Activated CD4-positive, CD25-positive, alpha-beta regulatory T cell treated with anti-CD3 and anti-CD28 coated beads, Interleukin-2, amount 50 U/mL, for 16 hours (primary cell): ENCODE data around the gene PHACTR2.
"Not testable (repeated sequence)": the region's sequence is repeated elsewhere in the genome, so short reads cannot be mapped to it uniquely, and the experiment has no call there.

ENCODE experiments used
- DNase-seq: peaks from one replicate; pipeline ENCODE4 v3.0.0-alpha.2; 2020; ENCODE audit warnings: low read depth, low spot score

PHACTR2 gene

DNA sequence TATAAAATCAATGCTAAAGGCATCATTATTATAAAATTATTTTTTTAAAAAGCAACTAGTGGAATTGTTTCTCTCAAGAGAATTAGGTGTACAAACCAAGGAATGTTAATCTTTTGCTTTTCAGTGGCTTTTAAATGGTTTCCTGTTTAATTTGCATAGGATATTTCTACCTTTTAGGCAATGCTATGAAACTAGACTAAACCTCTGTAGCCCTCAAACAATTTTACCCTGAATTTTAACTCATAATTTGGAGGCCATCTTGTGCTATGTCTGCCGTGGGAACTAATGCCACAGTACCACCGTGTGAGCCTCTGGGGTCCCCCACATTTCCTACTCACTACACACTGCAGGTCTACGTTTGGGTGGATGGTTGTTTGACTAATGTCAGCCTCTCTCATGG lies 20.6 kb downstream of the PHACTR2 start:
- DNase-seq: no peak

- DNase-seq: no peak
Measured at GRCh38 chr6:143698759-143699429, 21.1 kb downstream of the PHACTR2 start.

DNA sequence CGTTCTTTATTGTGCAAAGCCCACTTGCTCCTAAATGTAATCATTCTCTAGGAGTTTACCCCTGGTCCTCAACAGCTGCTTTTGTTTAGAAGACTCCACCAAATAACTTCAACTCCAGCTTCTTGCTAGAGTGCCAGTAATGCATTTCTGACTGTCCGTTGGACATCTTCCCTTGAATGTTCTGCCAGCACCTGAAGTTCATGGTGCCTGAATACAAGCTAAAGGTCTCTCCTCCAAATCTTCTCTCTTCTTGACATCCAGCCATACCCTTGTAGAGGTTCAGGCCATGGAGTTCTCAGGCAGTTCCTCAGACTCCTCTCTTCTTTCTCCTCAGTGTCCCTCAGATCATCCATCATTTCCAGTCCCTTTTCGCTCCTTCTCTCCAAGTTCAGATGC lies 21.7 kb downstream of the PHACTR2 start:
- DNase-seq: no peak

DNA sequence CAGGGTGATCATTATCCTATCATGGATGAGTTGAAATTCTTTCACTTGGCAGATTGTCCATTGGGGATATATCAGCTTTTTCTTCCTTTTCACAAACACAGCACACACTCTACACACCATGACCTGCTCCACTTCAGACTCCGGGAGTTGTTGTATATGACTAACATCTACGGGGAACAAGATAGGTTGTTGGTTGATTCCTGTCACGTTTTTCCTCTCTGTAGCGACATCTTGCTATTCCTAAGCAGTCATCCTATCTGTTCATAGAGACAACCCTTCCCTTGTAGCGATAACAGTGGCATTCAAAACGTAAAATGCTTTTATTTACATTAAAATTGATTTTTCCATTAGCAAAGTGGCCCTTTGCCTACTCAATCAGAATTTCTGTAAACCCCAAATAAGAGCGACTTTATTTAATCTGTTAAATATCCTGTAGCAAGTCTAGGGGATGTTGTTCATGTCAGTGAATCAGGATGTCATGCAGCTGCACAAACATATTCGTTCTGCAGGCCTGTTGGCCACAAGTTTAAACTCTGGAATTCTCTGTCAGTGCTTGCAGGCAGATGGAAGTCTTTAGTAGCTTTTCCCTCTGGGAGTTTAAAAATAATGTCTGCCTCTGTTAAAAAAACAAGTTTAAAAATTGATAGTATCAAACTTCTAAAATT lies 23.1 kb downstream of the PHACTR2 start:
- no peak for DNase-seq

DNA sequence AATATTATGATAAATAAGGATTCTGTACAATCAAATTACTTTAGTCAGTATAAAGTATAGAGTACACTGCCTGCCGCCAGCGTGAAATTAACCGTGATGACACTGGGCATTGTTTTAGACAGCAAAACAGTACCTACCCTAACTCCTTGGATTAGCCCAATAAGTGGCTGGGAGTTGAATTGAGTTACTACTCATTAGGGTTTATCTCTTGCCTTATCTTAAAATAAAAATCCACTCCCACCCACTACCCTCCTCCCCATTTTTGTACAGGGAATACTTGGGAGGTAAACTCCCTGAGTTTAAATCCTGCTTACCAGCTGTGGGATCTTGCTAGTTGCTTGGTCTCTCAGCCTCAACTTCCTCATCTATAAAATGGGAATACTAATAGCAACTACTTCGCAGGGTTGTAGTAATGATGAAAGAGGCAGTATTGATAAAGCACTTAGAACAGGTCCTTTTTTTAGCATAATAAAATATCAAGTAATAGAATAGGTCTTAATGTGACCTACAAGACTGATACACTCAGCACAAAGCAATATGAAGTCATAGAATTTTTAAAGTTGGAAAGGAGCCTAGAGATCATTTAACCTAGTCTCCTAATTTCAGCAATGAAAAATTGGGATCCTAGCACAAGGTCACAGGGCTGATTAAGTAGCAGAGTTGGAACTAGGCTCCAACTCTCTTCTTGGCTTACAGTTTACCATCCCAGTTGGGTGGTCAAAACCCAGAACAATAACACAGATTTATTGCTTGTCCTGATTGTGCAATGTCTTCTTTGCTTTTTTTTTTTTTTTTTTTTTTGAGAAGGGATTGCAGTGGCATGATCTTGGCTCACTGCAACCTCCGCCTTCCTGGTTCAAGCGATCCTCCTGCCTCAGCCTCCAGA lies 23.8 kb downstream of the PHACTR2 start:
- DNase-seq: no peak

GRCh38 chr6:143705569-143705968 lies 27.8 kb downstream of the PHACTR2 start:
- DNase-seq: no peak

DNA sequence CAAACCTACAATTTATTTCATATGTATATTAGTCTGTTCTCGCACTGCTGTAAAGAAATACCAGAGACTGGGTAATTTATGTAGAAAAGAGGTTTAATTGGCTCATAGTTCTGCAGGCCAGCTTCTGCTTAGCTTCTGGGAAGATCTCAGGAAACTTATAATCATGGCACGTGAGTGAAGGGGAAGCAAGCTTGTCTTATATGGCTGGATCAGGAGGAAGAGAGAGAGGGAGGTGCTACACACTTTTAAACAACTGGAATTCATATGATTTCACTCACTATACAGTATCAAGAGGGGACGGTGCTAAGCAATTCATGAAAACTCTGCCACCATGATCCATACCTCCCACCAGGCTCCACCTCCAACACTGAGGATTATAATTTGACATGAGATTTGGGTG lies 29.9 kb downstream of the PHACTR2 start:
- DNase-seq: no peak

DNA sequence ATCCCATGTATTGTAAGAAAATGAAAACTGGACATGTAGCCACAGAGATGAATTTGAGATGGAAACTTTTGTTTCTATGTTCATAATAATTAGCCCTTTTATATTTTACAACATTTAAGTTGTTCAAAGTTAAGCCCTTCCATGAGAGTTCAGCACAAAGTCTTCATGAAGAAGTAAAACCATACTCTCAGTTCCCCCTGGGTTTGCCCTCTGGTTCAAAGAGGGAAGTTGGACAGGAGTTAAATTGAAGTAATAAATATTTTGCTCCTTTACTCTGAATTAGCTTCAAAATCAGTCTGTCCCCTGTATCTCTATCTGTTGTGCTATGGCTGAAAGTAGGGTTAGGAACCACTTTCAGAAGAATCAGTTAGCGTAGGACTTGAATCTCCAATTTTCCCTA lies 31.1 kb downstream of the PHACTR2 start:
- no peak for DNase-seq

DNA sequence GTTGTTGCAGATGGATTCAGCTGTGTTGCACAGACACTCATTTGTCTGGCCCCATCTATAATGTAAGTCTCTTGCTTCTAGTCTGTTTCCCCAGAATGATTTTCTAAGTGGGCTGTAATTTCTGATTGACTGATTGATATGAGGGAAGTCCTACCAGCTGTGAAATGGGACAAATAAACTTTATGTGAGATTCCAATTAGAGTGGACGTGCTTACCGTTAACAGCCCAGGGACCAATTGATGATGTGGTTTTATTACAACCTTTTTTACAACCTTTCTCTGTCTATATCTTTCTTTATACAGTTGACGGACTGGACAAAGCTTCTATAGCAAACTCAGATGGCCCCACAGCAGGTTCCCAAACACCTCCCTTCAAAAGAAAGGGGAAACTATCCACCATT lies 33.9 kb downstream of the PHACTR2 start:
- DNase-seq: no peak

GRCh38 chr6:143718472-143718871 lies 40.7 kb downstream of the PHACTR2 start:
- no peak for DNase-seq

DNA sequence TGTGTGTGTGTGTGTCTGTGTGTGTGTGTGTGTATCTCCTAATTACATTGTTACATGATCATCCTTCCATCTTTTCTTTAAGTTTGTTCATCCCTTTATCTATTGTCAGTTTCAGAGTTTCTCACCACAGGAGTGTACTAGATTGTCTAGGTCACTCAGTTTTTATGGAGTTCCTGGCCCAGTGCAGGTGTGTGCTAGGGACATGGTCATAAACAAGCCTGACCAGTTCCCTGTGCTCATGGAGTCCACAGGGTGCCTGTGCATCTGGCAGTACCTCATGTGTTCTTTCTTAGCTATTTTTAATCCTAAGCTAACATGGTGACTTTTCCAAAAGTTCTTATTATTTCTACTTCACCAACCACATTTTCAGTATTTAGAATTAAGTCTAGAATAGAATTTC lies 43.9 kb downstream of the PHACTR2 start:
- DNase-seq: no peak

- no peak for DNase-seq
Measured at GRCh38 chr6:143724876-143725275, 47.1 kb downstream of the PHACTR2 start.

- no peak for DNase-seq
Measured at GRCh38 chr6:143726015-143726647, 48.4 kb downstream of the PHACTR2 start.

DNA sequence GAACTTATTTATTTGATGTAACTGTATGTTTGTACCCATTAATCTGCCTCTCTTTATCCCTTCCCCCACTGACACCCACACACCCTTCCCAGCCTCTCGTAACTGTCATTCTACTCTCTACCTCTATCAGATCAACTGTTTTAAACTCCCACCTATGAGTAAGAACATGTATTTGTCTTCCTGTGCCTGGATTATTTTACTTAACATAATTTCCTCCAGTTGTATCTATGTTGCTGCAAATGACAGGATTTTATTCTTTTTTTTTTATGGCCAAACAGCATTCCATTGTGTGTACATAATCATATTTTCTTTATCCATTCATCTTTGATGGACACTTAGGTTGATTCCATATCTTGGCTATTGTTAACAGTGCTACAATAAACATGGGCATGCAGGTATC lies 49.3 kb downstream of the PHACTR2 start:
- no peak for DNase-seq

DNA sequence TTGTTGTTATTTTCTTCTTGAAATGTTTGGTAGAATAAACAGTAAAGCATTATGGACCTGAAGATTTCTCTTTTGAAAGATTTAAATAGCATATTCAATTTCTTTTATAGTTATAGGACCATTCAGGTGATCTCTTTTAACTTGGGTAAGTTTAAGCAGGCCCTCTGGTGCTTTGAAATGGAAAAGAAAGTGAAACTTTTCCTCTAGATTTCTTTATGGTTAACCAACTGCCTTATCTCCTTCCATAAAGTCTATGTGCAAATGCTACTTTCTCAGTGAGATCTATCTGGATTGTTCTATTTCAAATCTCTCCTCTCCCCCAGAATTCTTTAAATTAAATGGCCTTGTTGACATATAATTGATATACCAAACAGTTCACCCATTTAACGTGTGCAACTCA lies 54.0 kb downstream of the PHACTR2 start:
- no peak for DNase-seq

GRCh38 chr6:143732536-143732935 lies 54.8 kb downstream of the PHACTR2 start:
- no peak for DNase-seq

DNA sequence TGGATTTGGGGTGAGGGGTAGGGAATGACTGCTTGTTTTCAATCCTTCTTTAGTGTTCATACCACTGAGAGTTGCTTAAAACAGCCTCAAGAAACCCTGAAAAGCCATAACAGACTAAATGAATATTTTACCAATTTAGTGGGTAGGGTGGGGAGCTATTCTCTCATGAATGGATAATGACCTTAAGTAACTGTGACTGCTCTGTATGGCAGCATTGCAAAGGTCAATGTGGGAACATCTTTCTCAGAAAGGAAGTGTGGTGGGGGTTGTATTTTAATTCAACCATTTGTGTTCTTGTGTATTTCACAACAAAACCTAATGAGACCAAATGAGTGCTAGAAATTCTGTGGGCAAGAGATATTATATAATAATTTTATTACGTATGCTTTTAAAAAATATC lies 55.7 kb downstream of the PHACTR2 start:
- no peak for DNase-seq

DNA sequence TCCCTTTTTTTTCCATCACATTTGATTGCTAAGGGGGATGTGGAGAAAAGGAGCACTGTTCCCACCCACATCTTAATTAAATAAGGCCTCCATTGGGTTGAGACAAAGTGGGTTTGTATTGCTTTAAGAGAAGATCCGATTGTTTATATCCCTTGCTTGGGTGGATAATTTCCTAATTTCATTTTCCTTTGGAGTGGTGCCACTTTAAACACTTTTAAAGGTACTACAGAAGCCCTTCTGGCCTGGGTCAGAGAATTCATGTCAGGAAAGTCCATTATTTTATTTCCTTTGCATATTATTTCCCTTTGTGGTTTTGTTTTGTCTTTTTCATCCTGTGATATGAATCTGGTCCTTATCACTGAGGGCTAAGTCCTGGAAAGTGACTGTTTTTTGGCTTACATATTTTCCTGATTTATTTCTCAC lies 56.9 kb downstream of the PHACTR2 start:
- DNase-seq: no peak

DNA sequence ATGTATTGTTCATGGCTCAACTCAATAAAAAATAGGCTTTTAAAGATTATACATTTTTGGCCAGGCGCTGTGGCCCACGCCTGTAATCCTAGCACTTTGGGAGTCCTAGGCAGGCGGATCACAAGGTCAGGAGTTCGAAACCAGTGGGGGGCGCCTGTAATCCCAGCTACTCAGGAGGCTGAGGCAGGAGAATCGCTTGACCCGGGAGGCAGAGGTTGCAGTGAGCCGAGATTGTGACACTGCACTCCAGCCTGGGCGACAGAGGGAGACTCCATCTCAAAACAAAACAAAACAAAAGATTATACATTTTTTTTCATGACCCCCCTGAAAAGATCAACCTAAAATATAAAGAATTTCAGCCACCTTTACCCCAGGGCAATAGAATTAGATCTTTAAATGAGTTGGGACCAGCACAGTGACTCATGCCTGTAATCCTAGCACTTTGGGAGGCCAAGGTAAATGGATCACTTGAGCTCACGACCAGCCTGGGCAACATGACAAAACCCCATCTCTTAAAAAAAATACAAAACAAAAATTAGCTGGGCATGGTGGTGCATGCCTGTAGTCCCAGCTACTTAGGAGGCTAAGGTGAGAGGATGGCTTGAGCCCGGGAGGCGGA lies 60.4 kb downstream of the PHACTR2 start:
- not testable (repeated sequence) for DNase-seq

DNA sequence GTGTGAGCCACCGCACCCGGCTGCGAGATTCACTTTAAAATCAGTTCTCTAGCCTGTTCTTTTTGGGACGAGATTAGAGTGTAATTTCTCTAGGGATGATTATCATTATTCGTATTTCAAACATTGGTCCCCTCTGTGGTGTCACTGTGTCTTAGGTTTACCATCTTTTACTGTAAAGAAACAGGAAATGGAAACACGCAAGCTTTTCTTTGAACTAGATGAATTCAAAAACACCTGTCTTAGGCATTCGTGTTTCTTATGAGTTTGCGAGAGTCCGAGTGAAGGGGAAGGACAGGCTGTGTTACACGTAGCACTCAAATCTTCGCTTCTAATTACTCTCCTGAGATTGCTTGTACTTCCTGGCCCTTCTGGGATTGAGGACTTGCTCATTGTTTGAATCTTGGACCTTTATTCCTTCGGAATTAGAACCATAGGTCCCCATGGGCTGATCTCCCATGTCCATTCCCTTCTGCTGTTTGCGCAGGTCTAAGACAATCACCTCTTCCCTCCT lies 61.6 kb downstream of the PHACTR2 start:
- DNase-seq: no peak

DNA sequence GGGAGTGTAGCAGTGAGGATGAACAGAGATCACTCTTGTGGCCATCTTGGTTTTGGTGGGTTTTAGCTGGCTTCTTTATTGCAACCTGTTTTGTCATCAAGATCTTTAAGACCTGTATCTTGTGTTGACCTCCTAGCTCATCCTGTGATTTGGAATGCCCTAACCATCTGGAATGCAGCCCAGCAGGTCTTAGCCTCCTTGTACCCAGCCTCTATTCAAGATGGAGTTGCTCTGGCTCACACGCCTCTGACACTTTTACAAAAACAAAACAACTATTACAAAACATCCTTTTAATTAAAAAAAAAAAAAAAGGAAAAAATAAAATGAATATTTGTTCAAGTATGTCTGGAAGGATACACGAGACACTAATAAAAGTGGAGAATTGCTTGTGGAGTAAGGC lies 62.4 kb downstream of the PHACTR2 start:
- DNase-seq: no peak
